Body of pancreas (tissue), 4 donors: ENCODE measurements around the gene SYNPO2. TPM values are rescaled to one million over a fixed set of nuclear protein-coding genes. Genes with fewer than 3 reads are reported as not detected.

Experiments
- ATAC-seq: fragments of 150-250 bp; one replicate; pipeline ENCODE4 v1.9.1; 2016
- DNase-seq, 4 donors: peaks; one replicate each; pipeline ENCODE4 v3.0.0-alpha.2; 2019
- H3K27ac ChIP-seq, 4 donors: fragments of 200-600 bp; sonication (generic); 1 replicate in 3 of 4; 2 replicates in 1 of 4; pipeline versions ENCODE4 v1.5.1 to v1.6.1; 2016 to 2019; ENCODE audit warnings: mild to moderate bottlenecking in 1 of 4, mixed read lengths in 1 of 4, moderate library complexity in 1 of 4
- H3K27me3 ChIP-seq, 2 donors: fragments of 200-600 bp; sonication (generic); one replicate each; pipeline ENCODE4 v1.6.0; 2016; ENCODE audit warnings: mild to moderate bottlenecking in 1 of 2
- H3K36me3 ChIP-seq, 2 donors: fragments of 200-600 bp; sonication (generic); replicated peaks in 1 of 2; 2 replicates each; pipeline ENCODE4 v1.5.1; 2016; ENCODE audit warnings: low read depth in 2 of 2; ENCODE audit not compliant: insufficient read depth in 1 of 2
- H3K4me1 ChIP-seq: fragments of 200-600 bp; sonication (generic); one replicate; pipeline ENCODE4 v1.6.0; 2016
- H3K4me3 ChIP-seq, 2 donors: fragments of 200-600 bp; sonication (generic); 1 replicate in 1 of 2; 2 replicates in 1 of 2; pipeline ENCODE4 v1.5.1; 2016 to 2019
- H3K9me3 ChIP-seq, 3 donors: fragments of 200-600 bp; sonication (generic); 1 replicate in 2 of 3; 2 replicates in 1 of 3; pipeline ENCODE4 v1.5.1; 2016
- CTCF ChIP-seq, 7 experiments: fragments of 450-650 bp in 4 of 7; fragments of 200-600 bp in 3 of 7; sonication (generic) in 3 of 7; IDR thresholded peaks; one replicate each; pipeline ENCODE4 v1.5.1; 2016 to 2019; ENCODE audit warnings: antibody characterized with exemption in 7 of 7
- POLR2A ChIP-seq, 3 donors: fragments of 450-650 bp; IDR thresholded peaks; one replicate each; pipeline ENCODE4 v1.6.1; 2016; ENCODE audit warnings: antibody characterized with exemption in 3 of 3, mild to moderate bottlenecking in 2 of 3
- WGBS, 2 donors: methylation state at CpG; one replicate each; pipeline ENCODE4 v1.1.5; 2017; 5-methylcytosine and 5-hydroxymethylcytosine counted together
- intact Hi-C: fragments of 100-400 bp; cut with DNase I; formaldehyde crosslinking; loops from one replicate; pipeline ENCODE4 v1.15.1; 2023
- total RNA-seq, 2 donors: library from RNA; depleted of rRNA; stranded (reverse); fragments of >200 nt; gene quantifications; one replicate each; pipeline ENCODE4 v1.1.0, GENCODE V29; 2016

SYNPO2 gene
- total RNA-seq, 2 donors from 2014 or later: 7.6 to 19.5 TPM

- Histone ChIP-seq H3K4me3 (no peak overlapping the region), H3K4me1 (no peaks in the 10 kb centered on the region), H3K9me3 (no peaks in the 10 kb centered on the region), H3K27me3 (no peaks in the 10 kb centered on the region), H3K27ac (no peak overlapping the region), H3K36me3 (no peaks in the 10 kb centered on the region)
- 86 to 90% methylated on average over 9 of the region's 9 CpGs for WGBS, 2 donors
- ATAC-seq: no peak
- TF ChIP-seq CTCF (IDR thresholded peaks at IDR 0.05): no peak
- TF ChIP-seq POLR2A (IDR thresholded peaks at IDR 0.05): no peak
- intact Hi-C loops: no loop called here
- no peak for DNase-seq
Observed at GRCh38 chr4:118916691-118917289, 28.1 kb downstream of the SYNPO2 start.

GRCh38 chr4:118917582-118917981 is 28.9 kb downstream of the SYNPO2 start:
- Histone ChIP-seq H3K4me1 (no peaks in the 10 kb centered on the region), H3K27me3 (no peaks in the 10 kb centered on the region), H3K9me3 (no peaks in the 10 kb centered on the region), H3K4me3 (no peak overlapping the region), H3K36me3 (no peaks in the 10 kb centered on the region), H3K27ac (no peak overlapping the region)
- TF ChIP-seq POLR2A (IDR thresholded peaks at IDR 0.05) (no peak), CTCF (IDR thresholded peaks at IDR 0.05) (no peak)
- DNase-seq: no peak
- no peak for ATAC-seq
- intact Hi-C loops: no loop called here
- WGBS, 2 donors: 38 to 39% methylated on average over 2 of the region's 2 CpGs

GRCh38 chr4:118918388-118918787 is 29.7 kb downstream of the SYNPO2 start:
- 46 to 49% methylated on average over 3 of the region's 3 CpGs for whole genome bisulfite sequencing, 2 donors
- Histone ChIP-seq H3K4me1 (no peaks in the 10 kb centered on the region), H3K27ac (no peak overlapping the region), H3K27me3 (no peaks in the 10 kb centered on the region), H3K4me3 (no peak overlapping the region), H3K9me3 (no peaks in the 10 kb centered on the region), H3K36me3 (no peaks in the 10 kb centered on the region)
- ATAC-seq (no peak), DNase-seq (no peak)
- no peak for TF ChIP-seq POLR2A (IDR thresholded peaks at IDR 0.05)
- TF ChIP-seq CTCF (IDR thresholded peaks at IDR 0.05): no peak
- intact Hi-C loops: no loop called here

GRCh38 chr4:118920247-118920646 is 31.6 kb downstream of the SYNPO2 start:
- Histone ChIP-seq H3K4me3 (no peak overlapping the region), H3K36me3 (no peaks in the 10 kb centered on the region), H3K9me3 (no peaks in the 10 kb centered on the region), H3K27ac (no peak overlapping the region), H3K27me3 (no peaks in the 10 kb centered on the region), H3K4me1 (no peaks in the 10 kb centered on the region)
- 31 to 37% methylated on average over 2 of the region's 2 CpGs for WGBS, 2 donors
- TF ChIP-seq POLR2A (IDR thresholded peaks at IDR 0.05): no peak
- no peak for TF ChIP-seq CTCF (IDR thresholded peaks at IDR 0.05)
- DNase-seq: peak in 1 of 4 donors; percentile 9
- intact Hi-C loops: no loop called here
- no peak for ATAC-seq

- Histone ChIP-seq H3K4me1 (no peaks in the 10 kb centered on the region), H3K36me3 (no peaks in the 10 kb centered on the region), H3K9me3 (no peaks in the 10 kb centered on the region), H3K27me3 (no peaks in the 10 kb centered on the region), H3K4me3 (no peak overlapping the region), H3K27ac (no peak overlapping the region)
- intact Hi-C loops: no loop called here
- DNase-seq: no peak
- no peak for ATAC-seq
- TF ChIP-seq CTCF (IDR thresholded peaks at IDR 0.05) (no peak), POLR2A (IDR thresholded peaks at IDR 0.05) (no peak)
Observed at GRCh38 chr4:118921786-118922185, 33.1 kb downstream of the SYNPO2 start.
